HG02642 (cell line): ENCODE results near the gene BTN1A1.
"Not testable (repeated sequence)": the region's sequence is repeated elsewhere in the genome, so short reads cannot be mapped to it uniquely, and the experiment has no call there.

Source experiments
- ATAC-seq: cut with Tn5 transposase; IDR thresholded peaks from one replicate; pipeline ENCODE4 v1.9.1; 2021; ENCODE audit warnings: mild to moderate bottlenecking; ENCODE audit not compliant: unreplicated experiment, poor library complexity

The BTN1A1 gene

DNA sequence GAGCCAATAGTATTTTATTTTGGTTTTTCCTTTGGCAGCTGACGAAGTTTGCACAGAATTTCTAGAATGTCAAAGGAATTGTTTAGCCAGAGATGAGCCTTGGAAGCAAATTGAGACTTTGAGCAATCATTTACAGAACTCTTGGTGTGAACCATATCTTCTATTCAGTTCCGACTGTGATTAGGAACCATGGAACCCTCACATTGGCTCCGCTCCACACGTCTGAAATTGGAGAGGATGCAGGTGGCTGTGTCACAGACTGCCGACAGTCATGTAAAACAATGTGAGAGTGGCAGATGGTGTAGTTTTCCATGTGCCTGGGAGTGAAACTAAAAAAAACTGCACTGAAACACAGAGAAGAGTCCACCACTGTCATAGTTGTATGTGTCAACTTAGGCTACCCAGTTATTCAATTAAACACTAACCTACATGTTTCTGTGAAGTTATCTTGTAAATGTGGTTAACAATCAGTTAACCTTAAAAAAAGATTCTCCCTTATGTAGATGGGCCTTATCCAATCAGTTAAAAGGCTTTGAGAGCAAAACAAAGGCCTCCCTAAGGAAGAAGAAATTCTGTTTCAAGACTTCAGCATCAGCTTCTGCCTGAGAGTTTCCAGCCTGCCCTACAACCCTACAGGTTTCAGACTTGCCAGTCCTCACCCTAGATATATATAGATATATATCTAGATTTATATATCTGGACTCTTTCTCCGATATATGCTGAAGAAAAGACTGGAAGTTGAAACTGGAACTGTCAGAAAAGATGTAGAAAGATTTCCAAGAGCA lies 34.8 kb downstream of the BTN1A1 start:
- no peak for ATAC-seq

DNA sequence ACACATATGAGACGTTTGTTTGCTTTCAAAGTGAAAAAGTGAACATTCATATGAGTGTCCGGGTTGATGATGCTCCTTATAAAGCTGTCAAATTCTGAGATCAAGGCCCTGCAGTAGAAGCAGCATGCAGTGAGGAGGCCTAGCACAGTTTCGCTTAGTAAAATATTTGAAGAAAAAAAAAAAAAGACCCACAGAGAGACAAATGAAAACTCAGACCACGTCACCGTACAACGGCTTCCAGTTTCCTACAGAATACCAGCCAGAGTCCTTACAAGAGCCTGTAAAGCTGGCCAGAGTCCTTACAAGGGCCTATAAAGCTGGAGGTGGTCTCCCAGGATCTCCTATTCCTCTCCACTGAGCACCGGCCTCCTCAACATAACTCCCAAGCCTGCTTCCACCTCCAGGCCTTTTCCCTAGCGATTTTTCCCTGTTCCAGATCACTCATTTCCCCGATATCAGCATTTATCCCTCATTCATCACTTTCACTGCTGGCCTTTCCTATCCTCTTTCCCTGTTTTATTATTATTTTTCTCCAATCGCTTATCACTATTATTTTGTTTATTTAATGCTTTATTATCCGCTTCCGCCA lies 36.6 kb downstream of the BTN1A1 start:
- ATAC-seq: no peak

DNA sequence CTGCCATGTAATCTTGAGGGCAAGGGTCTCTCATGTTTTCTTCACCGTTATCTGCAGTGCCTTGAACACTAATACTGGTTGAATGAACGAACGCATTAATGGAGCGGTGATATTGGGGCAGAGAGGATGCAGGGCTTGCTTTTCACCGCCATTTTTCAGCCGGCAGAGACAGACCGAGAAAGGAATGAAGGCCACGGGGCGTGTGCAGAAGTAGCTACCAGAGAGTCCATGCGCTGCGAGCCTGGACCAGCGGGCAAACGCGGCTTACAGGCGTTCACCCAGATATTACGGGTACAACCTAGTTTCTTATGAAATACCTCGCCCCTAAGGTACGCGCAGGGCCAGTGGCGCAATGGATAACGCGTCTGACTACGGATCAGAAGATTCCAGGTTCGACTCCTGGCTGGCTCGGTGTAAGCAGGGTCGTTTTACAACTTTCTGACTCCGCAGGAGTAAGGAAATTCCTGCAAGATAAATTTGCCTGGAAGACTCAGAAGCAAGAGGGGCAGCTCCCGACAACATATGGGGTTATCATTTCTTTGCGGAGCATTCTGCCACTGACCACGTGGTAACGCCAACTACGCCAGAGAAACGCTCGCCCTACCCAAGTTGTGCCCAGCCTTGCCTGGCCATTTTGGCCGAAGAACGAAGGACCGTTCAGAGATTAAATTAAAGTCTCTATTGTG lies 37.2 kb downstream of the BTN1A1 start:
- ATAC-seq: peak; percentile 44

DNA sequence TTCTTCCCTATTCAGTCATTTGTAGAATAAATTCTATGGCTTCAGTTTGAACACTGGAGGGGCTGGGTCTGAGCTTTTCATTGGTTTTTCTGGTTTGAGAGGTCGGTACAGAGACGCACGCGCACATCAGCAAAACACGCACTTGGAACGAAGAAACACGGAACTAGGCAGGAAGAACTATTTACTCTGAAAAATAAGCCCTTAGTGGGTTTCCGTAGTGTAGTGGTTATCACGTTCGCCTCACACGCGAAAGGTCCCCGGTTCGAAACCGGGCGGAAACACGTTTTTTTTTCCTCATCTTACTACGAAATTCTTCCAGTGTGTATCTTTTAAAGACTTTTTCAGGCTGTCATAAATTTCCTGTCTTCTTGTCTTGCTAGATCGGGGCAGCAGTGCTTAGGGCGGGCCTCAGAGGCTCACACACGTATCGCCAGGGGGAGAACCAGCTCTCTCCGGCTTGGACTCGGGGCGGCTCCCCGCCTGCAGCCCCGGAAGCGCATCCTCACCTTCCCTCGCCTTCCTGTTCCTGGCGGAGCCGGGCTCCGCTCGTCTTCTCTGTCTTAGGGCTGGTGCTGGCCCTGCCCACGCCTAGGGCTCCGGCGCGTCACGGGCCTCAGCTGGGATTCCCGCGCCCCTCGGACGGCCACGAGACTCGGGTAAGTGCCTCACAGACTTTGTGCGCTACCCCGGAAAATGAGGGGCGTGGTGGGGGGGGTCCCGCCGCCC lies 37.9 kb downstream of the BTN1A1 start, which contains the start of gene HMGN4:
TSS of gene HMGN4 (plus strand) at position 521 of the 726 bp plus-strand sequence. CDS start 6,841 bp downstream, outside the sequence.
- peak; percentile 66 for ATAC-seq

DNA sequence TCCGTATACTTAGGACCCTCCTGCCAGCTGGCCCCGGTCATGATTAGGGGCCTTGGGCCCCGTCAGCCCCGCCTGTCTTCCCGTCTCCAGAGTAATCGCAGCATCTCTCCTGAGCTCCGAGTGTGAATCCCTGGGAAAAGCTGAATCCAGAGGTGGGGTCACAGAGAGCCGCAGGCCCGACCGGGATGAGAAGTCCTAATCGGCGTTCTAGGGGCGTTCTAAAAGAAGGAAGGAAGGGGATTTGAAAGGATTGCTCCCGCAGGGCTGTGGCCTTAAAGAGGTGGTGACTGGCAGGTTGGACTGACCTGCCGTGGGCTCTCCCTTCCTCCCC lies 38.4 kb downstream of the BTN1A1 start:
- ATAC-seq: no peak

DNA sequence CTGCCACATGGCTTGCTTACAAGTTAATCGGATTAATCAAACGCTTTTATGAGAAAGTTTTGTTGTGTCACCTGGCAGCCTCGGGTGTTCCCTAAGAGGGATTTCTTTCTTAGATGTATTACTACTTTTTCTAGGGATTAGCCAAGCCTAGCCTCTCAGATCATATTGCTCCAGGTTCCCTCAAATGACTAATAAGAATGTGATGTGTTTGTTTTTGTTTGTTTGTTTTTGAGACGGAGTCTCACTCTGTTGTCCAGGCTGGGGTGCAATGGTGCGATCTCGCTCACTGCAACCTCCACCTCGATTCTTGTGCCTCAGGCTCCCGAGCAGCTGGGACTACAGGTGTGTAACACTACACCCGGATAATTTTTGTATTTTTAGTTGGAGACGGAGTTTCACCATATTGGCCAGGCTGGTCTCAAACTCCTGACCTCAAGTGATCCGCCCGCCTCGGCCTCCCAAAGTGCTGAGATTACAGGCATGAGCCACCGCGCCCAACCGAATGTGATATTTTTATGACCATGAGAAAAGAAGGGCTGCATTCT lies 39.0 kb downstream of the BTN1A1 start:
- ATAC-seq: no peak

DNA sequence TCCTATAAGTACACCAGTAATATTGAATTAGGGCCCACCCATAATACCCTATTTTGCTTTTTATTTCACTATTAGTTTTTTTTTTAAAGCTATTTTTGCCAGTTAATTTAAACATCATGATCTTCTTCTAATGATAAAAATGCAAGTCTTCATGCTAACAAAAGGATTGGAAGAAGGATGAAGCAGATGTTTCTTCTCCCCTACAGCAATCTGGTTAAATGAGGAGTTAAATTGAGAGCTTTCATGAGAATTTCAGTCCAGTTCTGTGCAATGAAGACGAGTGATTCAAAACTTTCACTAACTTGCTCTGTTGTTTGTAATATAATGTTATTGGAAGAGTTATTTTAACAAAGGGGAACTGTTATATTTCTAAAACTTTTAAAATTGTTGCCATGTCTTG lies 41.5 kb downstream of the BTN1A1 start:
- no peak for ATAC-seq

DNA sequence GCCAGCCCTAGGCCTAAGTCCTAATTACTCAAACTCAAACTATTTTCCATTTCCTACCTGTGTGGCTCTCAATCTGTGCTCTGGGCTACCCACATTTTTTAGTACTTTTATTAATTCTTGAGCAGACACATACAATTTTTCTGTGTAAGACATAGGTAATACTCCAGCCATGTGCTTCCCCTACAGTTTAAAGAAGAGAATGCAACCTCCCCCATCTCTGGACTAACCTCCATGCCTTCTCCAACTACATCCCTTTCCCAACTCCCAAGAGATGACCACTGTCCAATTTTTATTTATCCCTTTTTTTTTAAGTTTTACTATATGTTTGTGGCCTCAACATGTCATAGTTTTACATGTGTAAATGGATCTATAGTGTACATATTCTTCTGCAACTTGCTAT lies 43.9 kb downstream of the BTN1A1 start:
- ATAC-seq: no peak

DNA sequence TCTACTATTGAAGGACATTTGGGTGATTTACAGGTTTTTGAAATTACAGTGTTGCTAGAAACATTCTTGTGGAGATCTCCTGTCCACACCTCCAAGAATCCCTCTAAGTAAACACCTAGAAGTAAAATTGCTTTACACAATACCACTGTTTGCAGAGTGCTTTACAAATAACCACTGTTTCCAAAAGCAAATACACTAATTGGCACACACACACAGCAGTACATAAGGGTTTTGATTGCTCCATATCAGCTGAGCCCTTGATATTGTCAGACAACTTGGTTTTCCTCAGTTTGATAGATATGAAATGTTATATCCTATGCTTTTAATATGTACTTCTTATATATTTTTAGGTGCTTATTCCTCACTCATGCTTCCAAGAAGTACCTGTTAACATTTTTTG lies 44.4 kb downstream of the BTN1A1 start:
- no peak for ATAC-seq

DNA sequence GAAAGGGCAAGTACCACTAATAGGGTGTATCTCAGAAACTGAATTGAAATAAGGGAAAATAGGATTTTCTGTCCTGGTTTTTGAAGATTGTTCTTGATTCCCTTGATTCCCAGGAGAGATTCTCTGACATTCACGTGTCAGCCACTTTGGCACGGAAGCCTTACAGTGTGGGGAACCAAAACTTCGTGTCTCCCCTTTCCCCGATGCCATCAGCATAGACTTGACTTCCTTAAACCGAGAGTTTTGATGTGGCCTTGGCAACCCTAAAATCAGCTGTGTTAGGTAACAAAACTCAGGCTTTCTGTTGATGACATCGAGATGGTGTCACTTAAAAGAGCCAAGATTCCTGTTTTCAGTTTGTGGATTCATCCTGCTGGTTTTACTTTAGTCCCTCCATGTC lies 45.5 kb downstream of the BTN1A1 start:
- ATAC-seq: no peak

DNA sequence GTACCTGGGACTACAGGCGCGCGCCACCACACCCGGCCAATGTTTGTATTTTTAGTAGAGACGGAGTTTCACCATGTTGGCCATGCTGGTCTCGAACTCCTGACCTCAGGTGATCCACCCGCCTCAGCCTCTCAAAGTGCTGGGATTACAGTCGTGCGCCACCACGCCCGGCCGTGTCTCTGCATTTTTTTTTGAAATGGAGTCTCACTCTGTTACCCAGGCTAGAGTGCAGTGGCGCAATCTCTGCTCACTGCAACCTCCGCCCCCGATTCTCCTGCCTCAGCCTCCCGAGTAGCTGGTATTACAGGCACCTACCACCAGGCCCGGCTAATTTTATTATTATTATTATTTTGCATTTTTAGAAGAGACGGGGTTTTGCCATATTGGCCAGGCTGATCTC lies 47.3 kb downstream of the BTN1A1 start:
- ATAC-seq: not testable (repeated sequence)

DNA sequence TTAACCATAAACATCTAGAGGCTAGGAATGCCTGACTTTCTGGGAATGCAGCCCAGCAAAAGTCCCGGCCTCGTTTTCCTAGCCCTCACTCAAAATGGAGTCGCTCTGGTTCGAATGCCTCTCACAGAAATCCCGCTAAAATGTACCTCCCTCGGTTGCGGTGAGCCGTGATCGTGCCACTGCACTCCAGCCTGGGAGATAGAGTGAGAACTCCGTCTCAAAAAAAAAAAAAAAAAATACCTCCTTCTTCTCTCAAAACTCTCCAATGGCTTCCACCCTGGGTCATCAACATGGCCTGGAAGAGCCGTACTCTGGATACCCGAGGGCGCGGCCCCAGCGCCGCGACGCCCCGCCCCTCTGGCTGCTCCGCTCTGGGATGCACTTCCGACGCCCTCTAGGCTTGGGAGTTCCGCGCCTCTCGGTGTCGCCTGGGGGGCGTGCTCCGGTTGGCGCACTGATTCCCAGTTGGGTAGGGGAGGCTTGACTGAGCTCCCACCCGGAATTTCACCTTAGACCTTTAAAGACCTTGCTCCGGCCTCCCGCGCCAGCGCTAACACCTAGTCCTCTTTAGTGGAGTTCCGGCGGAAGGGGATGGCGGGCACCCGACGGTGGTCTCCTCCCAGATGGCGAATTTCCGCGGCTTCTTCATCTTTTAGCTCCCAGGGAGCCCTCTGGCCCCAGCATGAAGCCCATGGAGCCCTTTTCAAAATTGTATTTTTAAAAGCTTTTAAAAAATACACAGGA lies 50.3 kb downstream of the BTN1A1 start:
- ATAC-seq: peak; percentile 37

DNA sequence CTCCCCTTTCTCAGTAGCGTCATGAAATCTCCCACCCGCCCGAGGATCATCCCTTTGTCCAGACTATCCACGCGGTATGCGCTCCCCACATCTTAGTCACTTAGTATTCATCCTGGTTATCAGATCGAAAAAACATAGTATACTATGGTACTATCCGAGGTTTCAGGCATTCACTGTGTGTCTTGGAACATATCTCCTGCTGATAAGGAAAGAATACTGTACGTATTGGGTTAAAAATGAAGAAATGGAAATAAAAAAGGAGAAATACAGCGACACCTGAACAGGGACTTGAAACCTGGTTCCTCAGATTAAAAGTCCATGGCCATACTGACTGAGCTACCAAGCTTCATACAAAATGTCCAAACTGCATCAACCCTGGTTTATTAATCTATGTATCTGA lies 52.1 kb downstream of the BTN1A1 start:
- no peak for ATAC-seq

DNA sequence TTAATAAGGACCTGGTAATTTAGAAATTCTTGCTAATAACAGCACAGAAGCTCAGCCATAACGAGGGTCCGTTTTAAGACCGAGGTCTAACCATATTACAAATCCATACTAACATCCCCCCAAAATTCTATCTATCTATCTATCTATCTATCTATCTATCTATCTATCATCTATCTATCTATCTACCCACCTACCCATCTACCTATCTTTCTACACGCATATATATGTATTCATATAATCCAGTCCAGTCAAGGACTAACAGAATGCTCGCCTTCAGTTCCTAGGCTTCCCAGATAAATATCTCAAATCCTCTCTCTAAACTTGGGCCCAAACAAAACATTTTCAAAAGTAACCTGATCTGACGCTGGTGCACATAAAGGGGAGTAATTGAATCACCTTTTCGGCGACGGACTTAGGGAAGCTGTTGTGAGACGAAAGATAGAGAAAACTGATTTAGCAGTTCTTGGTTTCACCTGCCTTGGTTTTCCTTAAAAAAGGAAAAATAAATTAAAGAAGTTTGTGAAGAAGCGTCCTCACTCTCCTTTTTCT lies 52.6 kb downstream of the BTN1A1 start:
- no peak for ATAC-seq

DNA sequence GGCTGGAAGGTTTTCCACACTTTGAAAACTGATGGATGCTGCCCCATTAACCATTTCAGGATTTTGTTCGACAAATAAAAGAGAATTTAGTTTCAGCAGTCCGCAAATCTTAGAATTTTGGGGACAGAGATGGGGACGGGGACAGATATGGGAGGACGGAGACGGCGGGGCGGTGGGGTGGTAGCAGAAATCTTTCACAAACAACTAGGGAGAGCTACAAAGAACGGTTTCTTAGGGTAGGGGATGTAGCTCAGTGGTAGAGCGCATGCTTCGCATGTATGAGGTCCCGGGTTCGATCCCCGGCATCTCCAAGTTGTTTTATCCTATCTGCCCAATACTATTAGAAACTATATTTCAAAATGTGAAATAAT lies 53.1 kb downstream of the BTN1A1 start:
- peak; percentile 44 for ATAC-seq

DNA sequence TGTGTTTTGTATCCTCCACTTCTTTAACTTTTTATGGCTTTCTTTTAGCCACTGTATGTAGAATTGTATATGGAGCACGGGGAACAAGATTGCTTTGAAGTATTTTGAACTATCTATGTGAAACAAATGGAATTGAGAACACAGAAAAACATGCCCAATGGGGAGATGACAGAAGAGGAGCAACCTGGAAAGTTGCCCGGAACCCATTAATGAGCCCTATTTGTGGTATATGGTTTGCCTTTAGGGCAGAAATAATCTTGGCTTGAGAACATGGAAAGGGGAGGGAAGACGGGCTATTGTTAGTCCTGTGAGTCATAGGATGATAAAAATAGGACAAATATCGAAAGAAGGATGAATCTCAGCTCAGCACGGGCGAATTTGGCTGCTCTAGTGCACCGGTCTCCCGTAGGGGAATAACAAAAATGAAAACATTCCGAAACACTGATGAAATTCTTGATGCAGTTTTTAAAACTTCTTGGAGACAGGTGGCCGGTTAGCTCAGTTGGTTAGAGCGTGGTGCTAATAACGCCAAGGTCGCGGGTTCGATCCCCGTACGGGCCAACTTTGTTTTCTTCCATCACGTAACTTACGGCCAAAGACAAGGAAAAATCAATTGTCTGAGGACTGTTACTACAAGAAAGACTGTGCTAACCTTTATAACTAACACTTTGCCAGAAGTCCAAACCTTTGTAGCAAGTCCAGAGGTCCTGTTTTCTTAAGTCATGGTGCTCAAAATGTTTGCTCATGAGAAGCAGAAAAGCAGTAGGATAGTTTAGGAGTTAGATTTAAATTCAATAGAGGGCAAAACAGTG lies 53.7 kb downstream of the BTN1A1 start:
- peak; percentile 42 for ATAC-seq

DNA sequence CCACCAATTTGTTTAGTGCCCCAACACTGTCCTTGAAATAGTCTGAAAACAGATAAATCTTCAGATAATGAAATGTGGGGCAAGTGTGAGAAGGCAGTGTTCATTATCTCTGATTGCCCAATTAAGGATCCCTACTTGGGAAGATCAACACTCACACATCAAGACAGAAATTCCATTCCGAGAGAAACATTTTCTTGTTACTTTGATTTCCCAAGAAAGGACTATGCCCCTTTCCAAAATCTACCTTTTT lies 54.3 kb downstream of the BTN1A1 start:
- no peak for ATAC-seq

DNA sequence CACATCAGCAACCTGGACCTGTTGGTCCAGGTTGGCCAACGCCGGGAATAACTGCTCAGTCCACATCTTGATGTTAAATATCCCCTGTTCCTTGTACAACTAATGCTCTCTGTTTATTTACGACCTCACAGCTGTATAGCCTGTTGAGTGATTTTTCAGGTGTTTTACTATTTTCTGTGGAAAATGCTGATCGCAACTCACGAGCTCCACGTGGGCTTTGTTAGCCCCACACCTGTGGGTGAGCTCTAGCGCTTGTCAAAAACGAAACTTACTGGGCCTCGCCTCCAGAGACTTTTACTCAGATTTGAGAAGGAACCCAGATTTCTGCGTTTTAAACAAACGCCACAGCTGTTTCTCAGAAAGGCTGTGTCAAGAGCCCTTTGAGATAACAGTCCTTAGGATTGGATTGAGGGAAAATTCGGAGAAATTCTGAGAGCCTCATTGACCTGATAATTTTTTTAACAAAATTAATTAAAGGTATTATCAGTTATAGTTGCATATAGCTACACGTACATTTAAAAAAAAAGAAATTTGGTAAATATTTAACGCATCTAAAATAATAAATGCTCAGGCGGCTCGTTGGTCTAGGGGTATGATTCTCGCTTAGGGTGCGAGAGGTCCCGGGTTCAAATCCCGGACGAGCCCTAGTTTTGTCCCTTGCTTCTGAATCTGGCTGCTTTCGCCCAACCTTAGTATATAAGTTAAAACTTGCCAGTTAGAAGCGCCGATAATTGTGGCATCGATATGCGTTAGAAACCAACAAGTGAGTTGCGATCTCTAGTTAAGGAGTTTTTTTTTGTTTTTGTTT lies 54.8 kb downstream of the BTN1A1 start:
- ATAC-seq: no peak
